Uterus (tissue), 2 donors: ENCODE results near the gene LRP1.

Experiments
- CTCF ChIP-seq, 4 experiments: fragments of 200-600 bp in 2 of 4; fragments of 450-650 bp in 2 of 4; sonication (generic) in 2 of 4; IDR thresholded peaks; one replicate each; pipeline ENCODE4 v1.5.1; 2016 to 2019; ENCODE audit warnings: antibody characterized with exemption in 4 of 4, mild to moderate bottlenecking in 2 of 4, moderate library complexity in 1 of 4
- POLR2A ChIP-seq, 2 donors: fragments of 450-650 bp; IDR thresholded peaks; one replicate each; pipeline ENCODE4 v1.6.1; 2016; ENCODE audit warnings: antibody characterized with exemption in 2 of 2, mild to moderate bottlenecking in 1 of 2, moderate library complexity in 1 of 2

GRCh38 chr12:57254506-57255280, 126.4 kb downstream of the LRP1 start:
- TF ChIP-seq CTCF (IDR thresholded peaks at IDR 0.05) (no peak), POLR2A (IDR thresholded peaks at IDR 0.05) (no peak)
